Effector memory CD4-positive, alpha-beta T cell (primary cell): Measurements from ENCODE around the gene EPHA1.
A peak's percentile ranks its signal among the peaks of the same experiment; 100 is the strongest.

Experiments
- DNase-seq, 3 donors: peaks; one replicate each; pipeline ENCODE4 v3.0.0-alpha.2; 2020
- H3K27ac ChIP-seq: 2 replicates; pipeline ENCODE4 v1.7.0; 2013; ENCODE audit warnings: mild to moderate bottlenecking, low read length, moderate library complexity; ENCODE audit not compliant: insufficient read depth, poor library complexity, severe bottlenecking
- H3K27me3 ChIP-seq: replicated peaks from 2 replicates; pipeline ENCODE4 v1.7.0; 2013; ENCODE audit warnings: mild to moderate bottlenecking, low read length; ENCODE audit not compliant: insufficient read depth, control insufficient read depth, poor library complexity, severe bottlenecking
- H3K36me3 ChIP-seq: 2 replicates; pipeline ENCODE4 v1.7.0; 2013; ENCODE audit warnings: mild to moderate bottlenecking, low read length, moderate library complexity; ENCODE audit not compliant: control insufficient read depth, insufficient read depth
- H3K4me1 ChIP-seq: 2 replicates; pipeline ENCODE4 v1.7.0; 2013; ENCODE audit warnings: low read length, mild to moderate bottlenecking; ENCODE audit not compliant: control insufficient read depth, insufficient read depth, poor library complexity, severe bottlenecking
- H3K4me3 ChIP-seq: 2 replicates; pipeline ENCODE4 v1.7.0; 2013; ENCODE audit warnings: low read length, low read depth, mild to moderate bottlenecking; ENCODE audit not compliant: insufficient read depth, poor library complexity, severe bottlenecking
- H3K9me3 ChIP-seq: 2 replicates; pipeline ENCODE4 v1.7.0; 2013; ENCODE audit warnings: mild to moderate bottlenecking, low read length, moderate library complexity; ENCODE audit not compliant: control insufficient read depth
- total RNA-seq, 3 donors: gene quantifications; one replicate each; lab custom pipeline; 2026; lab: John Stamatoyannopoulos, UW

Gene EPHA1
- 8.2 to 17.2 (median 15.9) reads per million in 3 donors for total RNA-seq

GRCh38 chr7:143408686-143409561 is at the start of gene EPHA1:
TSS of gene EPHA1 (minus strand) at chr7:143408856. CDS start at chr7:143408805, 51 bp downstream.
- peak; percentile 32 to 45 (median 36) for DNase-seq
- Histone ChIP-seq H3K4me1 (peaks cover 33% of the 10 kb centered on the region), H3K27me3 (no peaks in the 10 kb centered on the region), H3K27ac (peak within 1 kb of the TSS; percentile 43), H3K36me3 (no peaks in the 10 kb centered on the region), H3K4me3 (peak within 1 kb of the TSS; percentile 48), H3K9me3 (no peaks in the 10 kb centered on the region)

DNA sequence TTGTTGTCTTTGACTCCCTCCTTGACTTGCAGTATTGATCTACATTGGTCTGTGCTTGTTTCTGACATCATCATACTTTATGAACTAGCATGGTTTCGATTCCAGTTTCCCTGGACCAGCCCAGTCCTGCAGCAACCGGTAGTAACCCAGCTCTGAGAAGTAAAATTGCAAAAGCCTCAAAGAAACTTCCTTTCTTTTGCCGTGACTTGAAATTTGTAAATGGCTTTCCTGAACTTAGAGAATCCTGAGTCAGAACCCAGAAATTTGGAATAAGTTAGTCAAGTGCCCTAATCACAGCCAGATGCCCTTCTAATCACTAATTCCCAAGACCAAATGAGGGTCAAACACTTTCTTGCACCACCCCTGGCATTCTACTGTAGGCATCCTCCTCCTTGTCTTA is 49.6 kb upstream of the EPHA1 start:
- Histone ChIP-seq H3K27me3 (no peaks in the 10 kb centered on the region), H3K9me3 (no peaks in the 10 kb centered on the region), H3K36me3 (no peaks in the 10 kb centered on the region), H3K4me3 (no peak overlapping the region), H3K4me1 (no peaks in the 10 kb centered on the region), H3K27ac (no peak overlapping the region)
- no peak for DNase-seq

- Histone ChIP-seq H3K4me3 (no peak overlapping the region), H3K9me3 (no peaks in the 10 kb centered on the region), H3K36me3 (no peaks in the 10 kb centered on the region), H3K27me3 (no peaks in the 10 kb centered on the region), H3K27ac (no peak overlapping the region), H3K4me1 (no peaks in the 10 kb centered on the region)
- no peak for DNase-seq
These were observed 48.5 kb upstream of the EPHA1 start for GRCh38 chr7:143456992-143457793.

- no peak for DNase-seq
- no peak overlapping the region for H3K27ac ChIP-seq
- no peaks in the 10 kb centered on the region for H3K27me3 ChIP-seq
- no peaks in the 10 kb centered on the region for H3K36me3 ChIP-seq
- H3K4me3 ChIP-seq = no peak overlapping the region
- H3K4me1 ChIP-seq = no peaks in the 10 kb centered on the region
- no peaks in the 10 kb centered on the region for H3K9me3 ChIP-seq
These were observed 47.3 kb upstream of the EPHA1 start for GRCh38 chr7:143455942-143456341.

GRCh38 chr7:143455491-143455890 is 46.8 kb upstream of the EPHA1 start:
- no peaks in the 10 kb centered on the region for H3K4me1 ChIP-seq

GRCh38 chr7:143454091-143454680 is 45.5 kb upstream of the EPHA1 start:
- DNase-seq = no peak
- H3K36me3 ChIP-seq = no peaks in the 10 kb centered on the region
- peaks cover under 1% of the 10 kb centered on the region for H3K27me3 ChIP-seq
- no peak overlapping the region for H3K27ac ChIP-seq
- no peaks in the 10 kb centered on the region for H3K4me1 ChIP-seq
- no peak overlapping the region for H3K4me3 ChIP-seq
- no peaks in the 10 kb centered on the region for H3K9me3 ChIP-seq

More at GRCh38 chr7:143455491-143455890, 46.8 kb upstream of the EPHA1 start:
- no peak overlapping the region for H3K27ac ChIP-seq
- no peak for DNase-seq
- no peaks in the 10 kb centered on the region for H3K36me3 ChIP-seq
- no peaks in the 10 kb centered on the region for H3K9me3 ChIP-seq
- no peaks in the 10 kb centered on the region for H3K27me3 ChIP-seq
- no peak overlapping the region for H3K4me3 ChIP-seq

- Histone ChIP-seq H3K4me3 (no peak overlapping the region), H3K9me3 (no peaks in the 10 kb centered on the region), H3K27ac (no peak overlapping the region), H3K36me3 (no peaks in the 10 kb centered on the region), H3K4me1 (no peaks in the 10 kb centered on the region), H3K27me3 (peaks cover 3% of the 10 kb centered on the region)
- no peak for DNase-seq
These were observed 43.8 kb upstream of the EPHA1 start for GRCh38 chr7:143452495-143452894.

- Histone ChIP-seq H3K27ac (no peak overlapping the region), H3K4me3 (no peak overlapping the region)
- DNase-seq = no peak
These were observed 43.1 kb upstream of the EPHA1 start for GRCh38 chr7:143451746-143452145.

GRCh38 chr7:143451122-143451521 is 42.5 kb upstream of the EPHA1 start:
- no peaks in the 10 kb centered on the region for H3K4me1 ChIP-seq
- H3K27ac ChIP-seq = no peak overlapping the region
- H3K36me3 ChIP-seq = no peaks in the 10 kb centered on the region
- H3K27me3 ChIP-seq = peaks cover 3% of the 10 kb centered on the region
- H3K9me3 ChIP-seq = no peaks in the 10 kb centered on the region
- no peak for DNase-seq
- no peak overlapping the region for H3K4me3 ChIP-seq

More at GRCh38 chr7:143451746-143452145, 43.1 kb upstream of the EPHA1 start:
- Histone ChIP-seq H3K36me3 (no peaks in the 10 kb centered on the region), H3K4me1 (no peaks in the 10 kb centered on the region), H3K27me3 (peaks cover 3% of the 10 kb centered on the region), H3K9me3 (no peaks in the 10 kb centered on the region)
